Esophagus muscularis mucosa (tissue), 4 donors: ENCODE measurements around the gene SPATA13.

Experiments
- EP300 ChIP-seq: sonication (generic); formaldehyde crosslinking; IDR thresholded peaks from one replicate; pipeline ENCODE4 v1.6.1; 2017; ENCODE audit warnings: antibody characterized with exemption
- POLR2A ChIP-seq: fragments of 450-650 bp; IDR thresholded peaks from one replicate; pipeline ENCODE4 v1.6.1; 2017; ENCODE audit warnings: antibody characterized with exemption, moderate library complexity, mild to moderate bottlenecking, low read depth
- TF ChIP-seq, protein P1 (sequence below), 3 experiments: fragments of 200-600 bp in 2 of 3; fragments of 450-650 bp in 1 of 3; sonication (generic) in 2 of 3; IDR thresholded peaks; one replicate each; pipeline ENCODE4 v1.5.1; 2017 to 2019; ENCODE audit warnings: antibody characterized with exemption in 3 of 3, mild to moderate bottlenecking in 2 of 3, moderate library complexity in 1 of 3

DNA sequence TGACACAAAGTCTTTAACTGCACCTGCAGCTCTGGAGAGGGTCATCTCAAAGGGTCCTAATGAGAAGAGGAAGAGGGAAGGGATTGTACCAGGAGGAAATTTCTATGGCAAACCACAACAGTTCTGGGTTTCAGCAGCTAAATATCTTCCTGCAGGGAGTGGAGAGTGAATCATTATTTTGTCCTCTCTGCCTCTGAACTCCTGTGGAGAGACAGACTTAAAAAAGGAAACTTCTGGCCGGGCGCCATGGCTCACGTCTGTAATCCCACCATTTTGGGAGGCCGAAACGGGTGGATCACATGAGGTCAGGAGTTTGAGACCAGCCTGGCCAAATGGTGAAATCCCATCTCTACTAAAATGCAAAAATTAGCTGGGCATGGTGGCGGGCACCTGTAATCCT lies 132.0 kb downstream of the SPATA13 start:
- TF ChIP-seq EP300: no peak
- TF ChIP-seq, protein P1, sequence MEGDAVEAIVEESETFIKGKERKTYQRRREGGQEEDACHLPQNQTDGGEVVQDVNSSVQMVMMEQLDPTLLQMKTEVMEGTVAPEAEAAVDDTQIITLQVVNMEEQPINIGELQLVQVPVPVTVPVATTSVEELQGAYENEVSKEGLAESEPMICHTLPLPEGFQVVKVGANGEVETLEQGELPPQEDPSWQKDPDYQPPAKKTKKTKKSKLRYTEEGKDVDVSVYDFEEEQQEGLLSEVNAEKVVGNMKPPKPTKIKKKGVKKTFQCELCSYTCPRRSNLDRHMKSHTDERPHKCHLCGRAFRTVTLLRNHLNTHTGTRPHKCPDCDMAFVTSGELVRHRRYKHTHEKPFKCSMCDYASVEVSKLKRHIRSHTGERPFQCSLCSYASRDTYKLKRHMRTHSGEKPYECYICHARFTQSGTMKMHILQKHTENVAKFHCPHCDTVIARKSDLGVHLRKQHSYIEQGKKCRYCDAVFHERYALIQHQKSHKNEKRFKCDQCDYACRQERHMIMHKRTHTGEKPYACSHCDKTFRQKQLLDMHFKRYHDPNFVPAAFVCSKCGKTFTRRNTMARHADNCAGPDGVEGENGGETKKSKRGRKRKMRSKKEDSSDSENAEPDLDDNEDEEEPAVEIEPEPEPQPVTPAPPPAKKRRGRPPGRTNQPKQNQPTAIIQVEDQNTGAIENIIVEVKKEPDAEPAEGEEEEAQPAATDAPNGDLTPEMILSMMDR (IDR thresholded peaks at IDR 0.05): no peak
- TF ChIP-seq POLR2A: no peak
